ENCODE results near the gene OLFML1. TPM values are rescaled to one million over a fixed set of nuclear protein-coding genes. Genes with fewer than 3 reads are reported as not detected.

Gene OLFML1
- total and polyA plus RNA-seq, 2 of the 8 experiments (the other 6 are each of a cell fraction or from before 2014, with no cell fraction given) = 0.24 TPM; not detected in 1

DNA sequence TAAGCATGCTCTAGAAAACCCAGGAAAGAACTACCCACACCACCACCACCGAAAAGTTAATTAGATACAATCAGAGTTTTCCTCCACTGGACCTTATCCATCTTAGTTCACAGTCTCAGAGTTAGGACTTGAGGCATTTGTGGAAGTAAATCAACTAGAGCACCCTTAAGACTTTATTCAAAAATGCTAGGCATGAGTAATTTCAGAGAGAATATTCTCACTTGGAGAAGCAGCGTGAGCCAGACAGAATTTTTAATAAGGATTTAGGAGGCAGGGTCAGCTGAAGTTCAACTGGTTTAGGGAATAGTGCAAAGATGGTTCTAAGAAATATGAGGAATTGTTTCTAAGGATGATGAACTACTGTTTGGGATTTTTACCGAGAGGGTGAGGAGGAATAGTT is 1.2 kb upstream of the OLFML1 start:
- no peak overlapping the region for H4K8ac ChIP-seq (ENCODE audit: extremely low read depth, insufficient read depth, low read length)
- WGBS, 2 experiments (ENCODE audit: extremely low coverage in 1 of 2, insufficient coverage in 1 of 2, insufficient read length in 1 of 2, insufficient replicate concordance in 2 of 2, low coverage in 1 of 2, low lambda C conversion rate in 2 of 2, missing lambda C conversion rate in 1 of 2) = 92% methylated on average over 3 of the region's 3 CpGs; no CpG with 5 or more reads in 1 of the 2 experiments
- H3K27ac ChIP-seq (ENCODE audit: low read depth, low read length) = no peak overlapping the region
- no peak for DNase-seq (ENCODE audit: low read depth in 1 of 2, low spot score in 2 of 2)
- no peaks in the 10 kb centered on the region for H3K27me3 ChIP-seq (replicated peaks in 1 of 4; ENCODE audit: control insufficient read depth in 3 of 4, extremely low read depth in 1 of 4, insufficient read depth in 3 of 4, low read length in 3 of 4)
- no peaks in the 10 kb centered on the region for H3K79me2 ChIP-seq (ENCODE audit: control insufficient read depth in 1 of 2, insufficient read depth in 2 of 2, low read length in 2 of 2)
- no peak overlapping the region for H4K91ac ChIP-seq (replicated peaks; ENCODE audit: insufficient read length, low read length)
- no peak overlapping the region for H2BK120ac ChIP-seq (replicated peaks; ENCODE audit: low read depth, low read length)
- H3K36me3 ChIP-seq (ENCODE audit: control insufficient read depth in 2 of 4, insufficient read depth in 4 of 4, low read length in 3 of 4) = no peaks in the 10 kb centered on the region
- no peak overlapping the region for H2BK5ac ChIP-seq (ENCODE audit: low read depth, low read length)
- H3K4me3 ChIP-seq (ENCODE audit: extremely low read depth in 1 of 4, insufficient read depth in 2 of 4, low read depth in 3 of 4, low read length in 4 of 4) = no peak overlapping the region
- no peak overlapping the region for H3K4me2 ChIP-seq (ENCODE audit: insufficient read depth in 1 of 2, low read depth in 2 of 2, low read length in 2 of 2)
- no peaks in the 10 kb centered on the region for H3K23me2 ChIP-seq (ENCODE audit: low read depth, low read length)
- no peak overlapping the region for H2AK5ac ChIP-seq (ENCODE audit: low read depth, low read length)
- no peaks in the 10 kb centered on the region for H3K9me3 ChIP-seq (ENCODE audit: insufficient read depth in 2 of 2, low read depth in 1 of 2, low read length in 1 of 2)
- no peak overlapping the region for H3K23ac ChIP-seq (ENCODE audit: insufficient read length)
- H4K5ac ChIP-seq (ENCODE audit: insufficient read length, low read depth, low read length) = no peak overlapping the region
- no peak overlapping the region for H2AFZ ChIP-seq (ENCODE audit: low read length)
- FAIRE-seq = no peak
- H3K56ac ChIP-seq (replicated peaks; ENCODE audit: insufficient read length, low read depth, low read length) = no peak overlapping the region
- H3K18ac ChIP-seq (ENCODE audit: extremely low read depth, low read length) = no peak overlapping the region
- H2BK12ac ChIP-seq (ENCODE audit: low read depth, low read length) = no peak overlapping the region
- H3K4me1 ChIP-seq (replicated peaks in 1 of 4; ENCODE audit: control insufficient read depth in 3 of 4, insufficient read depth in 4 of 4, low read length in 3 of 4) = peaks cover 0 to 3% (median 1%) of the 10 kb centered on the region in 4 experiments; a peak in 2 of 7 replicates
- no peak overlapping the region for H2BK20ac ChIP-seq (ENCODE audit: low read length)
- no peak overlapping the region for H3K4ac ChIP-seq (replicated peaks; ENCODE audit: insufficient read length, low read depth, low read length)
- ChIA-PET POLR2A (ENCODE audit: partially characterized antibody) (interaction anchor here (0.9 kb wide), 1 partner anchor 9 kb away, joined by 3 read pairs; no protein-coding TSS in a partner anchor), CTCF (ENCODE audit: partially characterized antibody) (interaction anchor here (0.5 to 1.4 kb wide), 3 partner anchors 22 to 42 kb away, joined by 3 to 6 read pairs (median 3); no protein-coding TSS in a partner anchor)
- H3K79me1 ChIP-seq (ENCODE audit: low read depth, low read length) = no peaks in the 10 kb centered on the region
- H2BK15ac ChIP-seq (ENCODE audit: low read length) = no peak overlapping the region
- H3K14ac ChIP-seq (ENCODE audit: insufficient read length) = no peak overlapping the region
- no peaks in the 10 kb centered on the region for H4K20me1 ChIP-seq (replicated peaks in 1 of 2; ENCODE audit: control insufficient read depth in 1 of 2, insufficient read depth in 2 of 2, low read length in 2 of 2)
- H3K9ac ChIP-seq (replicated peaks in 1 of 4; ENCODE audit: extremely low read depth in 1 of 4, low read depth in 3 of 4, low read length in 3 of 4) = no peak overlapping the region
- TF ChIP-seq HDAC2 (IDR thresholded peaks at IDR 0.05; ENCODE audit: borderline replicate concordance in 1 of 2, low read depth in 2 of 2, low read length in 2 of 2) (no peak), CREB1 (IDR thresholded peaks at IDR 0.05) (no peak), POLR2AphosphoS5 (IDR thresholded peaks at IDR 0.05; ENCODE audit: low read depth, low read length) (no peak), SP4 (IDR thresholded peaks at IDR 0.05; ENCODE audit: low read length) (no peak), ATF3 (IDR thresholded peaks at IDR 0.05; ENCODE audit: insufficient read depth, low read depth, low read length) (no peak), TEAD4 (IDR thresholded peaks at IDR 0.05; ENCODE audit: low read depth, low read length) (no peak), EZH2 (IDR thresholded peaks at IDR 0.05; ENCODE audit: low read depth, low read length, severe bottlenecking) (no peak), RBBP5 (IDR thresholded peaks at IDR 0.05; ENCODE audit: borderline replicate concordance, low read depth, low read length) (no peak), ZNF274 (IDR thresholded peaks at IDR 0.05; ENCODE audit: borderline replicate concordance, extremely low read depth, low read length) (no peak), TAF1 (IDR thresholded peaks at IDR 0.05; ENCODE audit: low read depth, low read length) (no peak), GTF2F1 (IDR thresholded peaks at IDR 0.05; ENCODE audit: borderline replicate concordance, low read depth, low read length) (no peak), RNF2 (IDR thresholded peaks at IDR 0.05; ENCODE audit: borderline replicate concordance, low read depth, low read length, missing control alignments, poor library complexity, severe bottlenecking) (no peak)
- TF ChIP-seq, protein P1, sequence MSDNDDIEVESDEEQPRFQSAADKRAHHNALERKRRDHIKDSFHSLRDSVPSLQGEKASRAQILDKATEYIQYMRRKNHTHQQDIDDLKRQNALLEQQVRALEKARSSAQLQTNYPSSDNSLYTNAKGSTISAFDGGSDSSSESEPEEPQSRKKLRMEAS (IDR thresholded peaks at IDR 0.05) = no peak
